ENCODE results near the gene JAG1.

Gene JAG1

GRCh38 chr20:10633718-10634117, 40.1 kb downstream of the JAG1 start:
- no peak for DNase-seq (ENCODE audit: low read depth, low spot score)
- ChIA-PET CTCF (interaction anchor here (0.9 kb wide), 1 partner anchor 9 kb away, joined by 3 read pairs; no protein-coding TSS in a partner anchor), POLR2A (no interaction called here)
- H3K4me3 ChIP-seq (ENCODE audit: low read depth, low read length) = no peak overlapping the region
- no peak for TF ChIP-seq CTCF (IDR thresholded peaks at IDR 0.05; ENCODE audit: insufficient read depth, low read length, missing control alignments)

GRCh38 chr20:10632721-10633509, 40.9 kb downstream of the JAG1 start:
- no peak overlapping the region for H3K4me3 ChIP-seq (ENCODE audit: low read depth, low read length)
- ChIA-PET CTCF (interaction anchor here (0.9 kb wide), 1 partner anchor 39 kb away, joined by 3 read pairs; no protein-coding TSS in a partner anchor), POLR2A (no interaction called here)
- no peak for TF ChIP-seq CTCF (IDR thresholded peaks at IDR 0.05; ENCODE audit: insufficient read depth, low read length, missing control alignments)
- DNase-seq (ENCODE audit: low read depth, low spot score) = no peak

DNA sequence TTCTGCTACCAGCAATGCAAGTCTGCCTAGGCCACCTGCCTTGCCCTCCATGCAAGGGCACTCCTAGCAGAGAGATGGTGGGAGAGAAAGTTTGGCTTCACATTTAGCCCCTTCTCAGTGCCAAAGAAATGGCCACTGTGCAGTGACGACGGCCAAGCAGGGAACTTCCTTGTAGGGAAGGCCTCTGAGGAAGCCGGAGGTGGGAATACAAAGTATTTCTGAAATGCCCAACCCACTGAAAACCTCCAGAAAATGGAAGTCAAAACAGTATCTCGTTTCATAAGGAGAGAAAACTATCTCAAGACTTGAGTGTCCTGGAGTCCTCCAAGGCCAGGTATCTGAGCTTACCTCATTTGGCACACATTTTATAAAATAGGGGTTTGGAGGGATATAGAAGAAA, 42.7 kb downstream of the JAG1 start:
- H3K4me3 ChIP-seq (ENCODE audit: low read depth, low read length) = no peak overlapping the region
- ChIA-PET POLR2A (no interaction called here), CTCF (interaction anchor here (1.4 kb wide), 1 partner anchor 9 kb away, joined by 3 read pairs; no protein-coding TSS in a partner anchor)
- no peak for TF ChIP-seq CTCF (IDR thresholded peaks at IDR 0.05; ENCODE audit: insufficient read depth, low read length, missing control alignments)
- no peak for DNase-seq (ENCODE audit: low read depth, low spot score)

DNA sequence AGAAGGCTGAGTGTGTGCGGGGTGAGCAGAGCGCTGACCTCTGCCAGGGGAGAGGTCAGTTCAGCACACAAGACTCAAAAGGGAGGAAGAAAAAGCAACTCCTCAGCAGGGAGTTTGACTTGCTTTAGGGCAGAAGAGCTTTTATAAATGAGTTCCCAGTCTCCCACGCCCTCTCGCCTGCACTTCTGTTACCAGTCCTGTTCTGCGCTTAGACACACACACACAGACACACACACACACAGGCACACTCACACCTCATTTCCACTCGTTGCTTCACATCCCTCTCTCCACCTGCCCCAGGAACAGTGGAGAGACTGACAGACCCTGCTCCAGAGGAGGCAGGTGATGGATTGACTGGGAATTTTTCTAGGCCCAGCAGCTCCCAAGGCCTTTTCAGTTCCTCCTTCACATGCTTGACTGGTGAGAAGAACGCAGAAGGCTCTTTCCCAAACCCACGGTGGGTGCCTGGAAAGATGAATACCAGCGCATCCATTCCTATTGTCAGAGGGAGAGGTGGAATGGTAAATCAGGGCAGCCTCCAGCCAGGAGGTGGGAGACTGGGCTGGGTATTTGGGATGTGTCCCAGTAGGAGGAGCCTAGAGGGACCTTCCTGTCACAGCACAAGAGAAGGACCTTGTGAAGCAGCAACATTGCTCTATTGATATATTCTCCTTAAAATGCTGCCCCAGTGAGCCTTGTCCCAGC, 43.7 kb downstream of the JAG1 start:
- no peak for DNase-seq (ENCODE audit: low read depth, low spot score)
- no peak for TF ChIP-seq CTCF (IDR thresholded peaks at IDR 0.05; ENCODE audit: insufficient read depth, low read length, missing control alignments)
- ChIA-PET CTCF (no interaction called here), POLR2A (no interaction called here)
- no peak overlapping the region for H3K4me3 ChIP-seq (ENCODE audit: low read depth, low read length)

GRCh38 chr20:10626896-10627295, 46.9 kb downstream of the JAG1 start:
- no peak for TF ChIP-seq CTCF (IDR thresholded peaks at IDR 0.05; ENCODE audit: insufficient read depth, low read length, missing control alignments)
- DNase-seq (ENCODE audit: low read depth, low spot score) = no peak
- ChIA-PET POLR2A (no interaction called here), CTCF (no interaction called here)
- no peak overlapping the region for H3K4me3 ChIP-seq (ENCODE audit: low read depth, low read length)

DNA sequence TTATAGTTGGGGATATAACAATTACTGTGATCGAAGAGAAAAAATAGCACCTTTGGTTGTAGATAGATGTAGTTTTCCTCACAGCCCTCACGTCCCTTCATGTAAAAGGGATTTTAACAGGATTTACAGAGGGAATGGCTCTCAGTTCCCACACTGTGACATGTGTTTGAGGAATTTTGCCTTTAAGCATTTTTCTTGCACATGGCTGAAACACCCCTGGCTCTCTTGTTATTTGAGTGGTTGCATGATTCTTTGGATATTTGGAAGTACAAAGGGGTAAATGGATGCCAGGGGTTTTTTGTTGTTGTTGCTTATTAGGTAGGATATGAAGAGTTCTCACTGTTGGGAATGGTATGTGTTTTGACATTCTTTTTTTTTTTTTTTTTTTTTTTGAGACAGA, 48.2 kb downstream of the JAG1 start:
- ChIA-PET CTCF (interaction anchor here (1.1 kb wide), 1 partner anchor 8 kb away, joined by 3 read pairs; no protein-coding TSS in a partner anchor), POLR2A (interaction anchor here (0.6 kb wide), 1 partner anchor 17 kb away, joined by 3 read pairs; no protein-coding TSS in a partner anchor)
- H3K4me3 ChIP-seq (ENCODE audit: low read depth, low read length) = no peak overlapping the region
- TF ChIP-seq CTCF (IDR thresholded peaks at IDR 0.05; ENCODE audit: insufficient read depth, low read length, missing control alignments) = no peak
- no peak for DNase-seq (ENCODE audit: low read depth, low spot score)

Data from AG04449 (cell line).